Astrocyte of the spinal cord (primary cell): ENCODE data around the gene MXD1.

Experiments
- DNase-seq: peaks from one replicate; pipeline ENCODE4 v3.0.0; 2011; ENCODE audit warnings: low read depth, low spot score
- H3K4me3 ChIP-seq: 2 replicates; pipeline ENCODE4 v1.5.1; 2011; ENCODE audit warnings: low read depth, mild to moderate bottlenecking, low read length, moderate library complexity
- CTCF ChIP-seq: IDR thresholded peaks from 2 replicates; pipeline ENCODE4 v1.5.1; 2012; ENCODE audit warnings: low read depth, mild to moderate bottlenecking, low read length, inconsistent platforms
- in situ Hi-C: cut with HindIII; loops from 2 replicates; pipeline ENCODE4 v1.10.0; 2017; ENCODE audit warnings: low sequenced_read_pairs

The MXD1 gene

GRCh38 chr2:69985216-69985615 is 70.3 kb downstream of the MXD1 start:
- no peak for DNase-seq
- TF ChIP-seq CTCF: no peak
- H3K4me3 ChIP-seq: no peak overlapping the region
- in situ Hi-C loops: no loop called here

GRCh38 chr2:69985688-69986087 is 70.8 kb downstream of the MXD1 start:
- DNase-seq: no peak
- in situ Hi-C loops: no loop called here
- no peak for TF ChIP-seq CTCF
- no peak overlapping the region for H3K4me3 ChIP-seq

- TF ChIP-seq CTCF: no peak
- no peak for DNase-seq
- in situ Hi-C loops: no loop called here
- H3K4me3 ChIP-seq: no peak overlapping the region
These were observed 71.8 kb downstream of the MXD1 start for GRCh38 chr2:69986691-69987090.

- in situ Hi-C loops: no loop called here
- TF ChIP-seq CTCF: no peak
- no peak for DNase-seq
- no peak overlapping the region for H3K4me3 ChIP-seq
These were observed 73.3 kb downstream of the MXD1 start for GRCh38 chr2:69988086-69988635.

GRCh38 chr2:69989009-69989408 is 74.1 kb downstream of the MXD1 start:
- no peak for DNase-seq
- TF ChIP-seq CTCF: no peak
- no peak overlapping the region for H3K4me3 ChIP-seq
- in situ Hi-C loops: no loop called here

GRCh38 chr2:69989441-69990105 is 74.7 kb downstream of the MXD1 start:
- no peak for DNase-seq
- TF ChIP-seq CTCF: no peak
- H3K4me3 ChIP-seq: no peak overlapping the region
- in situ Hi-C loops: no loop called here
